ENCODE data around the gene LAP3. TPM values are rescaled to one million over a fixed set of nuclear protein-coding genes. Genes with fewer than 3 reads are reported as not detected.

LAP3 gene
- total RNA-seq, 1 donor: 88.7 TPM

DNA sequence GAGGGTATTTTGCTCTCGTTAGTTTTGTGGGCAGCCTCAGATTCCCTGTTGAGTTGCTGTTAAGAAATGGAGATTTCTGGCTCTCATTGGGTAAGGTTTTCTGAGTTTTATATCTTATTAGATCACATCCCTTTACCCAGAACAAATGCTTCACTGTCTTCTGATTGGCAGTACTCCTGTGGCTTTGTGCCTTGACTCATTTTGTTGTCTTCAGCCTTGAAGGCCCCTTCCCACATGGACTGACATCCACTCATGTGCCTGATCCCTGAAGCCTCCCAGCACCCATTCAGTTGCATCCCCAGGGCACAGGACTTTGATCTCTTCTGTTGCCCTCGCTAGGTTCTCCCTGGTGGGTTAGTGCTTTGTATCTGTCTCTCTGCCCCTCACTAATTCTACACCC lies 47.8 kb downstream of the LAP3 start:
- H3K9me3 ChIP-seq (ENCODE audit: low read depth, low read length): no peaks in the 10 kb centered on the region
- no peaks in the 10 kb centered on the region for H3K4me1 ChIP-seq (ENCODE audit: insufficient read depth, low read length)
- H3K27me3 ChIP-seq (ENCODE audit: insufficient read depth, low read length): no peaks in the 10 kb centered on the region
- H3K4me3 ChIP-seq (ENCODE audit: low read length): no peak overlapping the region

DNA sequence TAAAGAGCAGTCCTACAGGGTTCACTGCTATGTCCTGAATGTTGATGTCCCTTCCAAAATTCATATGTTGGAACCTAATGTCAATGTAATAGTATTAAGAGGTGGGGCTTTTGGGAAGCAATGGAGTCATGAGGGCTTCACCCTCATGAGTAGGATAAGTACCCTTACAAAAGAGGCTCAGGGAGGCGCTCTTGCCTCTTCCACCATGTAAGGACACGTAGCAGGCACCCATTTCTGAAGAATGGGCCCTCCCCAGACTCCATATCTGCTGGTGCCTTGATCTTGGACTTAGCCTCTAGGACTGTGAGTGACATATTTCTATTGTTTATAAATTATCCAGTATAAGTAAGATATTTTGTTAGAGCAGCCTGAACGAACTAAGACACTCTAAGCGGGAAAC lies 53.2 kb downstream of the LAP3 start:
- H3K9me3 ChIP-seq (ENCODE audit: low read depth, low read length): no peaks in the 10 kb centered on the region
- H3K4me3 ChIP-seq (ENCODE audit: low read length): no peak overlapping the region
- no peaks in the 10 kb centered on the region for H3K4me1 ChIP-seq (ENCODE audit: insufficient read depth, low read length)
- no peaks in the 10 kb centered on the region for H3K27me3 ChIP-seq (ENCODE audit: insufficient read depth, low read length)

DNA sequence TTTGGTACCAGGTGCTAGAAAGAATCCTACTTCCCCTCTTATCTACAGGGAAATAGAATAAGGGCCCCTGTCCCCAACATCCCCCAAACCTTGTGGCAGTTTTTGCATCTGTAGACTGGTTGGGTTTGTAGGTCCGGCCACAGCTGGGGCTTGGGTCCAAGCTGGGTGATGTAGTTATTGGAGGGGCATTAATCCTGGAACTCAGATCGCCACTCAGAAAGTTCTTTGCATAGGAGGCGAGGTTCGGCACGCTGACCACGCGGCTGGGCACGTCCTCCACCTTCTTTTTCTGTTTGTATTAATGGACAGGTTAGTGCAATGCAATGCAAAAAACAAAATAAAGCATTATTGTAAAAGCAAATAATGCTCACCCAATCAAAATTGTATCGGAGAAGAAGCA lies 56.6 kb downstream of the LAP3 start:
- H3K9me3 ChIP-seq (ENCODE audit: low read depth, low read length): no peaks in the 10 kb centered on the region
- no peaks in the 10 kb centered on the region for H3K27me3 ChIP-seq (ENCODE audit: insufficient read depth, low read length)
- H3K4me3 ChIP-seq (ENCODE audit: low read length): no peak overlapping the region
- no peaks in the 10 kb centered on the region for H3K4me1 ChIP-seq (ENCODE audit: insufficient read depth, low read length)

DNA sequence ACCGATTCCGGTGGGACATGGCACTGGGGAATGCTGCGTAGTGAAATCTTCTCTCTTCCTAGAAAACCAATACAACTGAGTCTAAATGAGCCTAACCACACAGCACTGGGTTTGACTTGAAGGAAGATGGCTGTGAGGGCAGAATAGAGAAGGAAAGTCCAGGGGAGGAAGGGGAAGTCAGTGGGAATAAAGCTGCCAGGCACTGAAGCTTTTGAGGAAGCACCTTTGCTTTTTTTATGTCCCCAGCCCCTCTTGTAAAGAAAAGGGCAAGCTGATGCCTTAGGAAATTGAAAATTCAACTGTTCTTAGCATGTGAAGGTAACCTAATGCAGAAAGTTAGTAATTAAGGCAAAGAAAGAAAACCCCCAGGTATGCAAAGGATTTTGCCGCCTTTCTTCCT lies 58.1 kb downstream of the LAP3 start:
- Histone ChIP-seq H3K9me3 (ENCODE audit: low read depth, low read length) (no peaks in the 10 kb centered on the region), H3K4me1 (ENCODE audit: insufficient read depth, low read length) (no peaks in the 10 kb centered on the region), H3K4me3 (ENCODE audit: low read length) (no peak overlapping the region), H3K27me3 (ENCODE audit: insufficient read depth, low read length) (no peaks in the 10 kb centered on the region)

DNA sequence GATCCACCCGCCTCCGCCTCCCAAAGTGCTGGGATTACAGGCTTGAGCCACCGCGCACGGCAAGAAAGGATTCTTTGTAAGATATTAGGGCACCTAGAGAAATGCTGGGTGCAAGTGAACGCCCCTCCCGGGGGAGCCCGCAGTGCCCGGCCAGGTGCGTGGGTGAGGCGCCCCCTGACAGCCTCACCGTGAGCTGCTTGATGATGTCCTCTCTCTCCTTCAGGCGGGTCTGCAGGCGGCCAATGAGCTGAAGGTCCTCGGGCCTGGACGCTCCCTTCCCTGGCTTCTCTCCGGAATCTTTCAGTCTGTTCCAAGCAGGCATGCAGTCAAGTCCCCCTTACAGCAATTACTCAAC lies 59.3 kb downstream of the LAP3 start:
- H3K4me3 ChIP-seq (ENCODE audit: low read length): no peak overlapping the region
- H3K27me3 ChIP-seq (ENCODE audit: insufficient read depth, low read length): no peaks in the 10 kb centered on the region
- no peaks in the 10 kb centered on the region for H3K9me3 ChIP-seq (ENCODE audit: low read depth, low read length)
- H3K4me1 ChIP-seq (ENCODE audit: insufficient read depth, low read length): no peaks in the 10 kb centered on the region

DNA sequence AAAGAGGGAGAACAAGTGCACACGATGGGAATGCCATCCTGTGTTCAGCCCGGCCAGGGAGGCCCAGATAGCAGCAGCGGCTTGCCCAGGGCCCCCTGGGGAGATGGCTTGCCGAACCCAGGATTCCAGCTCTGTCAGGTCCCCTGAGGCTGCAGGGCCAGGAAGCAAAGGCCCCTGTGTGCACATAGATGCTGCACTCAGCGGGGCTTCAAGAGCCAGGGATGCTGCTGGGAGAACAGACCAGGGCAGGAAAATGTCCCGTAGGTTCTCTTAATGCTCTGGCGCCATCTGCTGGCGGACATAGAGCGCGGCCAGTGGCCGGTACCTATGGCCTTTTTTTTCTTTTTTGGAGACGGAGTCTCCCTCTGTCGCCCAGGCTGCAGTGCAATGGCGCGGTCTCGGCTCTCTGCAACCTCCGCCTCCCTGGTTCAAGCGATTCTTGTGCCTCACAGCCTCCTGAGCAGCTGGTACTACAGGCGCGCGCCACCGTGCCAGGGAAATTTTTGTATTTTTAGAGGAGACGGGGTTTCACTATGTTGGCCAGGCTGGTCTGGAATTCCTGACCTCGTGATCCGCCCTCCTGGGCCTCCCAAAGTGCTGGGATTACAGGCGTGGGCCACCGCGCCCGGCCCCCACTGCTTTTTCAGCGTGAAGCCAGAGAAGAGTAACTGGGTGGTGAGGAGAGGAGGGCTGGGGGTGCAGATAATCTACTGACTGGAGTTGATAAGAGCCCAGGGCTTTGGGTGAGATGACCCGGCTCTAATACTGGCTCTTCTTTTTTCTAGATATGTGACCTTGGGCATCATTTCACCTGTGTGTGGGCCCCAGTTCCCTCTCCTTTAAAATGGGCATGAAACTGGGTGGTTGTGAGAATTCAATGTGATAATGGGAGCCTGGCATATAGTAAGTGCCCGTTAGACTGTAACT lies 60.0 kb downstream of the LAP3 start:
- H3K4me1 ChIP-seq (ENCODE audit: insufficient read depth, low read length): no peaks in the 10 kb centered on the region
- H3K4me3 ChIP-seq (ENCODE audit: low read length): no peak overlapping the region
- no peaks in the 10 kb centered on the region for H3K27me3 ChIP-seq (ENCODE audit: insufficient read depth, low read length)
- H3K9me3 ChIP-seq (ENCODE audit: low read depth, low read length): no peaks in the 10 kb centered on the region

DNA sequence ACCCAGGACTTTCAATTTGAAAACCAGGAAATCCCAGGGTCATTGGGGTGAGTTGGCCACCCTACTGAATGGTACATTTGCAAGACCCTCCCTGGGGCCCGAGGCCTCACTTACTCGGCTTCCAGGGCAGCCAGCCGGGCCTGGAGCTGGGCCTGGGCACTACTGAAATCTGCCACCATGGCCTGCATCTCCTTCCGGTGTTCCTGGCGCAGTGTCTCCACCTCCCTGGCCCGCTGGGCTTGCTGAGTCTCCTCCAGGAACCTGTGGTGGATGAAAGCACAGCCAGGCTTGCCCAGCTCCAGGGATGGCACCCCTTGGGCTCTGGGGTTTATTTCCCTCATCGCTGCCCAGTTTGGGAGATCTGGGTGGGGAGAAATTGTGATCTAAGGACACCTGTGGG lies 62.1 kb downstream of the LAP3 start:
- no peaks in the 10 kb centered on the region for H3K4me1 ChIP-seq (ENCODE audit: insufficient read depth, low read length)
- no peaks in the 10 kb centered on the region for H3K27me3 ChIP-seq (ENCODE audit: insufficient read depth, low read length)
- no peak overlapping the region for H3K4me3 ChIP-seq (ENCODE audit: low read length)
- H3K9me3 ChIP-seq (ENCODE audit: low read depth, low read length): no peaks in the 10 kb centered on the region

DNA sequence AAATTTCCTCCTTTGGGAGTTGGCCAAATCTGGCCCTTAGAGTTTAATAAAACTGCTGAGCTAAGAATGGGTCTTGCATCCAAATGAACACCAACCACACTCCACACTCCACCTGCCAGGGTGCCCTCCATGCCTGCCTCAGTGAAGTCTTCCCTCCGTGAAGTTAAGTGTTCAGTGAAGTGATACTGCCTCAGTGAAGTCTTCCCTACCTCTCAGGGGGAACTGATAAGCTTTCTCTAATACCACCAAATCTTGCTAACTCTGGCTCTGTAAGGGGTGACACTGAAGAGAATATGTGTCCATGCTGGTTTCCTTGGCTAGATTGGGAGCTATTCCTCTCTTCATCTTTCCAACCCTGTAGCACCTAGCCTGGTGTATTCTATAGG lies 65.4 kb downstream of the LAP3 start:
- Histone ChIP-seq H3K9me3 (ENCODE audit: low read depth, low read length) (no peaks in the 10 kb centered on the region), H3K27me3 (ENCODE audit: insufficient read depth, low read length) (no peaks in the 10 kb centered on the region), H3K4me1 (ENCODE audit: insufficient read depth, low read length) (no peaks in the 10 kb centered on the region), H3K4me3 (ENCODE audit: low read length) (no peak overlapping the region)

DNA sequence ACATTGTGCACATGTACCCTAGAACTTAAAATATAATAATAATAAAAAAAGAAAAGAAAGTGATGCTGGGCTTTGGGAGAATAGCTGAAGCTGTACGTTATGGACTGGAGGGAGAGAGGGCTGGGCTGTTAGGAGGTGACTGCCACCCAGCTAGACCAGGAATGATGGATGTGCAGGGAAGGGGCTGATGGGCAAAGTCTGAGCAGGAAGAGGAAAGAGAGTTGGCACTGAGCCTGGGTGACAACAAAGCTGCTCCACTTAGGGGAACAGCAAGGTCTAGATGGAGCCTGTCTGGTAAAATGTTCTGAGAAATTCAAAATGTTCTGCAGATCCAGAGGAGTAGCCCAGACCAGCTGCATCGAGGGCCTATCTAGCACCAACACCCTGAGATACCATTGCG lies 69.7 kb downstream of the LAP3 start:
- H3K27me3 ChIP-seq (ENCODE audit: insufficient read depth, low read length): no peaks in the 10 kb centered on the region
- H3K9me3 ChIP-seq (ENCODE audit: low read depth, low read length): no peaks in the 10 kb centered on the region
- H3K4me3 ChIP-seq (ENCODE audit: low read length): no peak overlapping the region
- H3K4me1 ChIP-seq (ENCODE audit: insufficient read depth, low read length): peaks cover 8% of the 10 kb centered on the region

DNA sequence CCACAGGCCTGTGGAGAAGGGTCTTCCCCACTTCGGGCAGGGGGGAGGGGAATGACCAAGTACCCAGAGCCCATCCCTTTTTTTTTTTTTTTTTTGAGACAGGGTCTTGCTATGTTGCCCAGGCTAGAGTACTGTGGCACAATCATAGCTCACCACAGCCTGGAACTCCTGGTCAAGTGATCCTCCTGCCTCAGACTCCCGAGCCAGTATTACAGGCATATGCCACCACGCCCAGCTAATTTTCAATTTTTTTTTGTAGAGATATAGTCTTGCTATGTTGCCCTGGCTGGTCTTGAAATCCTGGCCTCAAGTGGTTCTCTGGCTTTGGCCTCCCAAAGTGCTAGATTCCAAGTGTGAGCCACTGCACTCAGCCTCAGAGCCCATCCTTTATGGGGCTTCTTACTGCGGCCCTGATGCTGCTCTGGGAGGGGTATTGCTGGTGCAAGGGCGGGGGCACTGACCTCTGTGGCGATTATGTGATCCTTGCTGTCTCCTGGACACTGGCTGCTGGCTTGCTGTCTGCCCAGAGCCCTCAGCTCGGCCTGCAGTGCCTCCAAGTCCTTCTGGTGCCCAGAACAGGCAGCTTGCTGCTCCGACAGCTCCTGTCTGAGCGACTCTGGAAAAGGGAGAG lies 70.3 kb downstream of the LAP3 start:
- Histone ChIP-seq H3K27me3 (ENCODE audit: insufficient read depth, low read length) (no peaks in the 10 kb centered on the region), H3K9me3 (ENCODE audit: low read depth, low read length) (no peaks in the 10 kb centered on the region), H3K4me1 (ENCODE audit: insufficient read depth, low read length) (peaks cover 8% of the 10 kb centered on the region), H3K4me3 (ENCODE audit: low read length) (no peak overlapping the region)

DNA sequence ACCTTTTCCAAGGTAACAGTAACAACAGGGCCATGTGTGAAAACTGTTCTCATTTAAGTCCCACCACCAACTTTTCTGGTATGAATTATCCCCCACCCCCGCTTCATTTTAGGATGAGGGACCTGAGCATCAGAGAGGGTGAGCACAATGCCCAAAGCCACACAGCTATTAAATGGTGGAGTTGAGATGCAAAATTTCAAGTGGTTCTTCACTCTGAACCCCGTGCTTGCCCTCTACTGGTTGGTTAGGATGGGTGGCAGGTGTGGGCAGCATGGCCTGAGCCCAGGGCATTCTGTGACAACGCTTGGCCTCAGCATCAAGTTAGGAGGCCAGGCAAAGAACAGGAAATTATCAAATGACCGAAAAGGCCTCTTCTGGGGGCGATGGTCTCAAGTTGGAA lies 70.9 kb downstream of the LAP3 start:
- Histone ChIP-seq H3K27me3 (ENCODE audit: insufficient read depth, low read length) (no peaks in the 10 kb centered on the region), H3K4me1 (ENCODE audit: insufficient read depth, low read length) (peaks cover 8% of the 10 kb centered on the region)

DNA sequence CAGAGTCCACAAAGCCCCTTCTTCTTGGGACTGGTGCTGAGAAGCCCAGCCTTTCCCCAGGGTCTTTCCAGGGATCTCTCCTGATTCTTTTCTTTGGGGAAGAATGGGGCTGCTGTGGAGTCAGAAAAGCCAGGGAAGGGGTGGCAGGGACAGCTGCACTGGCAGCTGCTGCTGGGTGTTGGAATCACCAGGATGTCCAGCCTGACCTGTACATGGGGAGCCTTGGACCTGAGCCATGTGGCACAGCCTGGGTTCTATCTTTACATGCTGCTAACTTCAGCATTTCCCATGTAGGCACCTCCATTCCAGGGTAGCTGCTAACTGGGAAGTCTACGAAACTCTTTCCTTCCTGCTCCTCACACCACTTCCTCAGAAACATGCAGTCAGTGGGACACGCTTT lies 73.4 kb downstream of the LAP3 start:
- Histone ChIP-seq H3K27me3 (ENCODE audit: insufficient read depth, low read length) (no peaks in the 10 kb centered on the region), H3K4me3 (ENCODE audit: low read length) (no peak overlapping the region), H3K9me3 (ENCODE audit: low read depth, low read length) (no peaks in the 10 kb centered on the region), H3K4me1 (ENCODE audit: insufficient read depth, low read length) (peaks cover 8% of the 10 kb centered on the region)

More for the DNA sequence above, 70.9 kb downstream of the LAP3 start:
- H3K4me3 ChIP-seq (ENCODE audit: low read length): no peak overlapping the region
- no peaks in the 10 kb centered on the region for H3K9me3 ChIP-seq (ENCODE audit: low read depth, low read length)

DNA sequence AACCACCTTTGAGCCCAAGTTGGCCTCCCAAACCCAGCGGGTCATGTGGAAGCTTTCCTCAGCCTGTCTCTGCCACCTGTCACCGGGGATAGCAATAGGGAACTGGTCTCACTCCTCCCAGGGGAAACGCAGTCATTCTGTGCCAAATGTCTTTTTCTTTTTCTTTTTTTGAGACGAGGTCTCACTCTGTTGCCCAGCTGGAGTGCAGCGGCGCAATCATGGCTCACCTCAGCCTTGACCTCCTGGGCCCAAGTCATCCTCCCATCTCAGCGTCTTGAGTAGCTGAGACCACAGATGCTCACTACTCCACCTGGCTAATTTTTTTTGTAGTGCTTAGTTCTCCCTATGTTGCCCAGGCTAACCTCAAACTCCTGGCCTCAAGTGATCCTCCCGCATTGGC lies 77.7 kb downstream of the LAP3 start:
- peaks cover 8% of the 10 kb centered on the region for H3K4me1 ChIP-seq (ENCODE audit: insufficient read depth, low read length)
- H3K4me3 ChIP-seq (ENCODE audit: low read length): no peak overlapping the region
- H3K27me3 ChIP-seq (ENCODE audit: insufficient read depth, low read length): no peaks in the 10 kb centered on the region
- no peaks in the 10 kb centered on the region for H3K9me3 ChIP-seq (ENCODE audit: low read depth, low read length)

DNA sequence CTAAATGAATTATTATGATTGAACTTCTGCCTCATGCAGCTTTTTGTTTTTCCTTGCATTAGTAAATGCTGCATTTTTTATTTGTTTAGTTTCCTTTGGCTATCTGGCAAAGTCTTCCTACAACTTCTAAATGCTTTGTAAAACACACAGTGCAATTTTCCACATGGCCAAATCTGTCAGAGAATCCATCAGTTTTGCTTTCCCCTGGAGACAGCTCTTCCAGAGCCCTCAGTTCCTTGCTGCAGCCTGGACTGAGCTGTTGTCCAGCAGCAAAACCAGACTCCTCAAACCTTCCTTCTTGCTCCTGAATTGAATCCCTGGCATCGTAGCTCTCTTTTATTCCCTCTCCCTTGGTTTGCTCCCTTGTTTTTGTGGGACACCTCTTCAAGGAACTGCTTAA lies 80.1 kb downstream of the LAP3 start:
- Histone ChIP-seq H3K4me1 (ENCODE audit: insufficient read depth, low read length) (no peaks in the 10 kb centered on the region), H3K9me3 (ENCODE audit: low read depth, low read length) (no peaks in the 10 kb centered on the region), H3K27me3 (ENCODE audit: insufficient read depth, low read length) (no peaks in the 10 kb centered on the region), H3K4me3 (ENCODE audit: low read length) (no peak overlapping the region)

All from mononuclear cell (primary cell).